B cell (primary cell): Measurements from ENCODE around the gene UNC119B. TPM values are rescaled to one million over a fixed set of nuclear protein-coding genes. Genes with fewer than 3 reads are reported as not detected.

Experiments
- ATAC-seq: fragments of 200-7000 bp; cut with Tn5 transposase; one replicate; pipeline ENCODE4 v1.10.0; 2021; ENCODE audit warnings: low read depth, mild to moderate bottlenecking, moderate number of reproducible peaks, moderate library complexity
- CTCF ChIA-PET: fragments of 350-600 bp; sonication (Branson Sonifier 250); formaldehyde crosslinking; loops from one replicate; lab custom pipeline; 2021; ENCODE audit warnings: antibody characterized with exemption, inconsistent platforms; lab: Charles Lee
- POLR2A ChIA-PET: fragments of 350-600 bp; sonication (Branson Sonifier 250); formaldehyde crosslinking; loops from one replicate; lab custom pipeline; 2021; ENCODE audit warnings: antibody characterized with exemption; lab: Charles Lee
- DNase-seq: peaks from one replicate; pipeline ENCODE4 v3.0.0; 2013
- H2AFZ ChIP-seq: 2 replicates; pipeline ENCODE4 v1.6.1; 2012; ENCODE audit warnings: mild to moderate bottlenecking, low read depth, low read length; ENCODE audit not compliant: insufficient read depth, poor library complexity, severe bottlenecking
- H3K27ac ChIP-seq, 2 donors: 1 replicate in 1 of 2; 2 replicates in 1 of 2; pipeline ENCODE4 v1.5.1; 2012 to 2013; ENCODE audit warnings: low read length in 2 of 2, mild to moderate bottlenecking in 2 of 2, moderate library complexity in 1 of 2
- H3K27me3 ChIP-seq, 4 experiments: fragments of 200-600 bp in 1 of 4; sonication (generic) in 1 of 4; replicated peaks in 1 of 4; 1 replicate in 2 of 4; 2 replicates in 2 of 4; pipeline versions ENCODE4 v1.6.1 to v1.7.0; 2013 to 2016; ENCODE audit warnings: low read length in 3 of 4, mild to moderate bottlenecking in 2 of 4, mixed read lengths in 1 of 4, moderate library complexity in 1 of 4; ENCODE audit not compliant: insufficient read depth in 4 of 4, control insufficient read depth in 3 of 4; ENCODE audit errors: control extremely low read depth in 1 of 4
- H3K36me3 ChIP-seq, 2 experiments: replicated peaks in 1 of 2; 1 replicate in 1 of 2; 2 replicates in 1 of 2; pipeline versions ENCODE4 v1.6.1 to v1.7.1; 2013; ENCODE audit warnings: low read length in 1 of 2; ENCODE audit not compliant: insufficient read depth in 2 of 2, control insufficient read depth in 1 of 2; ENCODE audit errors: control extremely low read depth in 1 of 2, extremely low read depth in 1 of 2
- H3K4me1 ChIP-seq, 2 donors: fragments of 200-600 bp in 1 of 2; sonication (generic) in 1 of 2; 1 replicate in 1 of 2; 2 replicates in 1 of 2; pipeline versions ENCODE4 v1.5.1 to v1.6.1; 2013 to 2017; ENCODE audit warnings: low read length in 2 of 2; ENCODE audit not compliant: control insufficient read depth in 2 of 2, insufficient read depth in 2 of 2
- H3K4me2 ChIP-seq: replicated peaks from 2 replicates; pipeline ENCODE3; 2012; ENCODE audit warnings: mild to moderate bottlenecking, low read depth, low read length; ENCODE audit not compliant: poor library complexity, severe bottlenecking
- H3K4me3 ChIP-seq, 5 experiments: fragments of 200-600 bp in 1 of 5; sonication (generic) in 1 of 5; 1 replicate in 3 of 5; 2 replicates in 2 of 5; pipeline versions ENCODE4 v1.5.1 to v1.7.0; 2011 to 2016; ENCODE audit warnings: low read length in 4 of 5, mild to moderate bottlenecking in 4 of 5, low read depth in 2 of 5, control low read depth in 1 of 5, moderate library complexity in 1 of 5; ENCODE audit not compliant: insufficient read depth in 1 of 5; ENCODE audit errors: control extremely low read depth in 1 of 5, extremely low read depth in 1 of 5
- H3K79me2 ChIP-seq: fragments of 200-600 bp; sonication (generic); one replicate; pipeline ENCODE4 v1.6.0; 2016; ENCODE audit warnings: low read length; ENCODE audit not compliant: control insufficient read depth, insufficient read depth
- H3K9ac ChIP-seq: fragments of 200-600 bp; sonication (generic); 2 replicates; pipeline ENCODE4 v1.6.1; 2017; ENCODE audit warnings: mild to moderate bottlenecking, low read length, moderate library complexity
- H3K9me3 ChIP-seq, 3 donors: one replicate each; pipeline versions ENCODE4 v1.6.1 to v1.7.1; 2013; ENCODE audit warnings: low read length in 2 of 3; ENCODE audit not compliant: control insufficient read depth in 2 of 3, insufficient read depth in 1 of 3; ENCODE audit errors: control extremely low read depth in 1 of 3
- H4K20me1 ChIP-seq: 2 replicates; pipeline ENCODE4 v1.6.0; 2012; ENCODE audit warnings: mild to moderate bottlenecking, low read length; ENCODE audit not compliant: insufficient read depth, control insufficient read depth, poor library complexity, severe bottlenecking
- H3K27ac Mint-ChIP-seq: one replicate; pipeline ENCODE4 v1.8.0; 2021; ENCODE audit warnings: mixed read lengths
- H3K27me3 Mint-ChIP-seq: one replicate; pipeline ENCODE4 v1.8.0; 2021; ENCODE audit warnings: mixed read lengths
- H3K4me1 Mint-ChIP-seq: one replicate; pipeline ENCODE4 v1.8.0; 2021; ENCODE audit warnings: mixed read lengths
- H3K4me3 Mint-ChIP-seq: one replicate; pipeline ENCODE4 v1.8.0; 2021; ENCODE audit warnings: mixed read lengths
- H3K9me3 Mint-ChIP-seq: one replicate; pipeline ENCODE4 v1.8.0; 2022; ENCODE audit warnings: mixed read lengths; ENCODE audit not compliant: insufficient read depth
- EZH2 ChIP-seq: IDR thresholded peaks from 2 replicates; pipeline ENCODE4 v1.6.1; 2012; ENCODE audit warnings: borderline replicate concordance, low read depth, mild to moderate bottlenecking, moderate library complexity, low read length; ENCODE audit not compliant: insufficient read depth, poor library complexity, severe bottlenecking
- WGBS: methylation state at CpG from one replicate; pipeline ENCODE4 v1.1.5; 2013; ENCODE audit warnings: missing lambda C conversion rate; ENCODE audit not compliant: insufficient coverage; 5-methylcytosine and 5-hydroxymethylcytosine counted together
- intact Hi-C: fragments of 100-400 bp; cut with micrococcal nuclease; formaldehyde crosslinking; loops from one replicate; pipeline ENCODE4 v1.10.0; 2022
- polyA plus RNA-seq: library from polyadenylated mRNA; depleted of rRNA; stranded (reverse); fragments of >200 nt; gene quantifications from 2 replicates; pipeline ENCODE4 v1.2.3, GENCODE V29; 2012
- total RNA-seq, 2 donors: library from RNA; stranded (reverse); fragments of 120-200 nt in 1 of 2; gene quantifications; 1 replicate in 1 of 2; 2 replicates in 1 of 2; pipeline versions ENCODE4 v1.2.3 to v1.2.4, GENCODE V29; 2013 to 2022
- TF ChIP-seq, protein P1 (sequence below): fragments of 200-600 bp; IDR thresholded peaks from one replicate; pipeline ENCODE4 v1.8.0; 2022; ENCODE audit warnings: antibody characterized with exemption, mild to moderate bottlenecking

The UNC119B gene
- total and polyA plus RNA-seq, 2 donors (not counting 1 experiment from before 2014, with no cell fraction given): 7.2 to 22.7 TPM

DNA sequence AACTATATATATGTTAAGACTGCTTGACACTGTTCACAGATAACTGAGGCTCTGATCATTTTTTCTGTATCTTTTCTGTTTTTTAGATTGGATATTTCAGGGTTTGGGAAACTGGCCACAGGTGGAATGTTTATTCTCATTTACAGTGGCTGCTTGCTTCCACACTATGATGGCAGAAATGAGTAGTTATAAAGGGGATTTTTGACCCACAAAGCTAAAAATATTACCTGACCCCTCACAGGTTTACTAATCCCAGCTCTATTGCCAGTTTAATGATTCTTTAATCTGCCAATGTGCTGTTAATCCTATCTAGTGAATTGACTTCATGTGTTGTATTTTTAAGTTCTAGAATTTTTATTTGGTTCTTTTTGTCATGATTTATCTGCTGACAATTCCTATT lies 45.0 kb downstream of the UNC119B start:
- H3K9me3 ChIP-seq: peaks cover 0 to 14% (median 13%) of the 10 kb centered on the region in 3 donors
- intact Hi-C loops: no loop called here
- Mint-ChIP-seq H3K27ac (no peak overlapping the region), H3K27me3 (peaks cover 5% of the 10 kb centered on the region), H3K9me3 (peaks cover 5% of the 10 kb centered on the region), H3K4me3 (no peak overlapping the region), H3K4me1 (peaks cover 2% of the 10 kb centered on the region)
- no peaks in the 10 kb centered on the region for H3K79me2 ChIP-seq
- H3K27ac ChIP-seq: no peak overlapping the region
- TF ChIP-seq, protein P1, sequence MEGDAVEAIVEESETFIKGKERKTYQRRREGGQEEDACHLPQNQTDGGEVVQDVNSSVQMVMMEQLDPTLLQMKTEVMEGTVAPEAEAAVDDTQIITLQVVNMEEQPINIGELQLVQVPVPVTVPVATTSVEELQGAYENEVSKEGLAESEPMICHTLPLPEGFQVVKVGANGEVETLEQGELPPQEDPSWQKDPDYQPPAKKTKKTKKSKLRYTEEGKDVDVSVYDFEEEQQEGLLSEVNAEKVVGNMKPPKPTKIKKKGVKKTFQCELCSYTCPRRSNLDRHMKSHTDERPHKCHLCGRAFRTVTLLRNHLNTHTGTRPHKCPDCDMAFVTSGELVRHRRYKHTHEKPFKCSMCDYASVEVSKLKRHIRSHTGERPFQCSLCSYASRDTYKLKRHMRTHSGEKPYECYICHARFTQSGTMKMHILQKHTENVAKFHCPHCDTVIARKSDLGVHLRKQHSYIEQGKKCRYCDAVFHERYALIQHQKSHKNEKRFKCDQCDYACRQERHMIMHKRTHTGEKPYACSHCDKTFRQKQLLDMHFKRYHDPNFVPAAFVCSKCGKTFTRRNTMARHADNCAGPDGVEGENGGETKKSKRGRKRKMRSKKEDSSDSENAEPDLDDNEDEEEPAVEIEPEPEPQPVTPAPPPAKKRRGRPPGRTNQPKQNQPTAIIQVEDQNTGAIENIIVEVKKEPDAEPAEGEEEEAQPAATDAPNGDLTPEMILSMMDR: no peak
- TF ChIP-seq EZH2: no peak
- CTCF ChIA-PET: no interaction called here
- POLR2A ChIA-PET: no interaction called here
- H3K36me3 ChIP-seq: no peaks in the 10 kb centered on the region
- no peak overlapping the region for H3K9ac ChIP-seq
- no peak overlapping the region for H3K4me2 ChIP-seq
- peaks cover 0 to 2% (median 0%) of the 10 kb centered on the region in 4 experiments for H3K27me3 ChIP-seq
- H2AFZ ChIP-seq: no peak overlapping the region
- ATAC-seq (no peak), DNase-seq (no peak)
- H3K4me1 ChIP-seq: no peaks in the 10 kb centered on the region
- H3K4me3 ChIP-seq: no peak overlapping the region
- H4K20me1 ChIP-seq: no peaks in the 10 kb centered on the region

DNA sequence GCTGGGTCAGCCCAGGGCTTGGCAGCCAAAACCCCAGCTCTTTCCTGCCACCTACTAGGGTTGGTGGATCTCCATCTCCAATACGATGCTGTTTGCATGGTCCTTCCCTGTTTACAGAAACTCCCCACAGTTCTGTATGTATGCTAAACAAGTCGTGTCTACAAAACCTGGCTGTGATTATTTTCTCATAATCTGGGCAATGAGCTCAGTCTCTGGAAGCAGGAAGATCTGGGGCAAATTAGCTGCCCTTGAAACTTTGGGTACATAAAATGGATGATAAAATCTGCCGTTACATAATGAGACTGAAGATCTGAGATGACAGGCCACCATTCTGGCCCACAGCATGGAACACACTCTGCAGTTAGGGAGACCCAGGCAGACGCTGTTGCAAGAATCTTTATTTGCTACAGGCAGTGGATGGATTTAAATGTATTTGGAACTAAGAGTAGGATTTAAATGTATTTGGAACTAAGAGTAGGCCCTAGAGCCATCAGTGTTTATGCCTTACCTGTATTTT lies 47.0 kb downstream of the UNC119B start:
- Histone ChIP-seq H3K27me3 (no peaks in the 10 kb centered on the region), H4K20me1 (no peaks in the 10 kb centered on the region), H3K4me1 (no peaks in the 10 kb centered on the region), H3K27ac (no peak overlapping the region), H3K4me2 (no peak overlapping the region), H3K79me2 (no peaks in the 10 kb centered on the region), H3K36me3 (peaks cover 0 to 3% of the 10 kb centered on the region in 2 experiments), H3K4me3 (no peak overlapping the region), H3K9ac (no peak overlapping the region), H3K9me3 (peaks cover 0 to 14% (median 13%) of the 10 kb centered on the region in 3 donors), H2AFZ (no peak overlapping the region)
- H3K27ac Mint-ChIP-seq: no peak overlapping the region
- DNase-seq: no peak
- WGBS: 100% methylated on average over 3 of the region's 4 CpGs
- intact Hi-C loops: no loop called here
- peaks cover 2% of the 10 kb centered on the region for H3K4me1 Mint-ChIP-seq
- ChIA-PET POLR2A (no interaction called here), CTCF (interaction anchor here (1.3 kb wide), 2 partner anchors 214 to 215 kb away, joined by 3 read pairs; no protein-coding TSS in a partner anchor)
- H3K4me3 Mint-ChIP-seq: no peak overlapping the region
- peaks cover 5% of the 10 kb centered on the region for H3K9me3 Mint-ChIP-seq
- no peaks in the 10 kb centered on the region for H3K27me3 Mint-ChIP-seq
- no peak for TF ChIP-seq EZH2
- TF ChIP-seq, protein P1: no peak
- no peak for ATAC-seq
